SK-N-SH (cell line): ENCODE data around the gene PXN. TPM values are rescaled to one million over a fixed set of nuclear protein-coding genes. Genes with fewer than 3 reads are reported as not detected.

Experiments used
- CTCF ChIA-PET: fragments of 300-600, 350-600 bp; formaldehyde crosslinking; extraction: SDS; loops from one replicate; lab custom pipeline; 2021; lab: Yijun Ruan, JAX
- POLR2A ChIA-PET: fragments of 350-600 bp; sonication (Branson Sonifier 250); formaldehyde crosslinking; extraction: SDS; loops from one replicate; lab custom pipeline; 2020; ENCODE audit warnings: antibody characterized with exemption, inconsistent platforms; lab: Yijun Ruan, JAX
- DNase-seq: peaks from one replicate; pipeline ENCODE4 v3.0.0; 2012
- H2AFZ ChIP-seq: fragments of 200-600 bp; sonication (generic); 2 replicates; pipeline ENCODE4 v1.8.1; 2016; ENCODE audit warnings: antibody characterized with exemption, mild to moderate bottlenecking, low read depth
- H3F3A ChIP-seq: fragments of 200-600 bp; sonication (generic); replicated peaks from 2 replicates; pipeline ENCODE3; 2016; ENCODE audit warnings: antibody characterized with exemption, mild to moderate bottlenecking; ENCODE audit not compliant: insufficient read depth
- H3K27ac ChIP-seq, 2 experiments: fragments of 200-500 bp in 1 of 2; fragments of 200-600 bp in 1 of 2; sonication (Bioruptor generic) in 1 of 2; sonication (generic), shearing (Covaris generic) in 1 of 2; 2 replicates each; pipeline versions ENCODE4 v1.5.1 to v1.6.1; 2014 to 2016; ENCODE audit warnings: low read depth in 2 of 2, inconsistent platforms in 1 of 2, low read length in 1 of 2, mild to moderate bottlenecking in 1 of 2, mixed read lengths in 1 of 2
- H3K27me3 ChIP-seq: fragments of 200-600 bp; sonication (generic), shearing (Covaris generic); 2 replicates; pipeline ENCODE4 v1.6.1; 2016; ENCODE audit warnings: mixed run types; ENCODE audit not compliant: insufficient read depth
- H3K36me3 ChIP-seq, 2 experiments: fragments of 200-500 bp in 1 of 2; fragments of 200-600 bp in 1 of 2; sonication (Bioruptor generic) in 1 of 2; sonication (generic) in 1 of 2; replicated peaks in 1 of 2; 2 replicates each; pipeline versions ENCODE3 to v1.5.1; 2014 to 2016; ENCODE audit warnings: low read length in 1 of 2, mild to moderate bottlenecking in 1 of 2; ENCODE audit not compliant: insufficient read depth in 2 of 2, control insufficient read depth in 1 of 2
- H3K4me1 ChIP-seq, 2 experiments: fragments of 200-500 bp in 1 of 2; fragments of 200-600 bp in 1 of 2; sonication (Bioruptor generic) in 1 of 2; sonication (generic), shearing (Covaris generic) in 1 of 2; 2 replicates each; pipeline versions ENCODE4 v1.5.1 to v1.6.1; 2014 to 2016; ENCODE audit warnings: low read depth in 1 of 2, low read length in 1 of 2, mixed run types in 1 of 2; ENCODE audit not compliant: insufficient read depth in 2 of 2, control insufficient read depth in 1 of 2
- H3K4me2 ChIP-seq: fragments of 200-600 bp; sonication (generic), shearing (Covaris generic); 2 replicates; pipeline ENCODE4 v1.6.1; 2017; ENCODE audit warnings: mixed run types
- H3K4me3 ChIP-seq, 2 experiments: fragments of 200-500 bp in 1 of 2; fragments of 200-600 bp in 1 of 2; sonication (Bioruptor generic) in 1 of 2; sonication (generic), shearing (Covaris generic) in 1 of 2; 2 replicates each; pipeline versions ENCODE4 v1.5.1 to v1.8.1; 2014 to 2016; ENCODE audit warnings: low read depth in 2 of 2, inconsistent platforms in 1 of 2, low read length in 1 of 2, mild to moderate bottlenecking in 1 of 2, mixed read lengths in 1 of 2, moderate library complexity in 1 of 2
- H3K79me2 ChIP-seq: fragments of 200-600 bp; sonication (generic); 2 replicates; pipeline ENCODE4 v1.8.1; 2017; ENCODE audit warnings: mild to moderate bottlenecking; ENCODE audit not compliant: insufficient read depth
- H3K9ac ChIP-seq: fragments of 200-600 bp; sonication (generic); 2 replicates; pipeline ENCODE4 v1.6.1; 2017; ENCODE audit warnings: mixed run types
- H3K9me2 ChIP-seq: fragments of 200-600 bp; sonication (generic); 2 replicates; pipeline ENCODE4 v1.6.1; 2017; ENCODE audit warnings: mixed run types
- H3K9me3 ChIP-seq: fragments of 200-600 bp; sonication (generic); 2 replicates; pipeline ENCODE4 v1.6.1; 2017; ENCODE audit warnings: mixed run types, mild to moderate bottlenecking, moderate library complexity
- H4K20me1 ChIP-seq: fragments of 200-600 bp; sonication (generic); 2 replicates; pipeline ENCODE4 v1.6.1; 2017; ENCODE audit warnings: mild to moderate bottlenecking, mixed run types; ENCODE audit not compliant: insufficient read depth
- CHD2 ChIP-seq: fragments of 150-350 bp; IDR thresholded peaks from 2 replicates; pipeline ENCODE4 v1.6.1; 2018; ENCODE audit warnings: low read length; ENCODE audit not compliant: partially characterized antibody
- CTCF ChIP-seq: fragments of 200-600 bp; sonication (generic); IDR thresholded peaks from 2 replicates; pipeline ENCODE4 v1.6.1; 2017; ENCODE audit warnings: antibody characterized with exemption, mild to moderate bottlenecking, moderate library complexity
- EZH2phosphoT487 ChIP-seq: fragments of 200-600 bp; sonication (generic); IDR thresholded peaks from 2 replicates; pipeline ENCODE4 v1.6.1; 2017; ENCODE audit warnings: low read depth, mixed run types, mild to moderate bottlenecking, antibody characterized with exemption, moderate library complexity, borderline replicate concordance
- FOSL2 ChIP-seq: IDR thresholded peaks from 2 replicates; pipeline ENCODE4 v1.4.0; 2012; ENCODE audit warnings: low read depth, mild to moderate bottlenecking, moderate library complexity, borderline replicate concordance
- FOXJ3 ChIP-seq: sonication (generic); formaldehyde crosslinking; IDR thresholded peaks from 2 replicates; pipeline ENCODE4 v1.5.1; 2020; ENCODE audit warnings: mild to moderate bottlenecking, missing genetic modification reagents
- FOXM1 ChIP-seq: IDR thresholded peaks from 2 replicates; pipeline ENCODE4 v1.4.0; 2012; ENCODE audit warnings: low read depth, mild to moderate bottlenecking
- GATA2 ChIP-seq: sonication (generic); formaldehyde crosslinking; IDR thresholded peaks from 2 replicates; pipeline ENCODE4 v1.5.0; 2020; ENCODE audit warnings: mild to moderate bottlenecking, missing genetic modification reagents
- IRF3 ChIP-seq: fragments of 150-350 bp; IDR thresholded peaks from 2 replicates; pipeline ENCODE4 v1.6.1; 2016; ENCODE audit warnings: mild to moderate bottlenecking, low read depth, low read length
- JUND ChIP-seq: IDR thresholded peaks from 2 replicates; pipeline ENCODE4 v1.4.0; 2012
- MAX ChIP-seq: IDR thresholded peaks from 2 replicates; pipeline ENCODE4 v1.4.0; 2012; ENCODE audit warnings: low read depth
- MXI1 ChIP-seq: IDR thresholded peaks from 2 replicates; pipeline ENCODE4 v1.6.1; 2012; ENCODE audit warnings: mild to moderate bottlenecking, low read depth, low read length, improper control_type of control experiment
- PBX3 ChIP-seq: IDR thresholded peaks from 2 replicates; pipeline ENCODE4; 2012
- RAD21 ChIP-seq: IDR thresholded peaks from 2 replicates; pipeline ENCODE4 v1.6.1; 2012; ENCODE audit warnings: mild to moderate bottlenecking, low read length
- RCOR1 ChIP-seq: fragments of 150-350 bp; IDR thresholded peaks from 2 replicates; pipeline ENCODE4 v1.6.1; 2017; ENCODE audit warnings: antibody characterized with exemption, low read length
- SMC3 ChIP-seq: IDR thresholded peaks from 2 replicates; pipeline ENCODE4 v1.6.1; 2012; ENCODE audit warnings: low read depth, low read length, improper control_type of control experiment
- TAF1 ChIP-seq: IDR thresholded peaks from 2 replicates; pipeline ENCODE4 v1.6.1; 2012; ENCODE audit warnings: low read depth, mild to moderate bottlenecking, low read length, moderate library complexity, borderline replicate concordance
- TCF12 ChIP-seq: IDR thresholded peaks from 2 replicates; pipeline ENCODE4 v1.4.0; 2012
- TEAD4 ChIP-seq: IDR thresholded peaks from 2 replicates; pipeline ENCODE4 v1.4.0; 2012; ENCODE audit warnings: mild to moderate bottlenecking, borderline replicate concordance; ENCODE audit not compliant: insufficient read depth
- USF1 ChIP-seq: IDR thresholded peaks from 2 replicates; pipeline ENCODE4 v1.4.0; 2012; ENCODE audit warnings: low read depth, borderline replicate concordance
- USF2 ChIP-seq: fragments of 150-350 bp; IDR thresholded peaks from 2 replicates; pipeline ENCODE4 v1.6.1; 2017; ENCODE audit warnings: antibody characterized with exemption, low read length, low read depth, borderline replicate concordance
- WGBS: methylation state at CpG from one replicate; pipeline ENCODE4 v1.1.6; 2017; ENCODE audit warnings: low lambda C conversion rate; 5-methylcytosine and 5-hydroxymethylcytosine counted together
- polyA plus RNA-seq, 3 experiments: library from polyadenylated mRNA; depleted of rRNA; stranded (reverse); fragments of >200 nt; gene quantifications; 2 replicates each; pipeline ENCODE4 v1.2.3, GENCODE V29; 2012

Gene PXN
- polyA plus RNA-seq, 1 of the 3 experiments (the other 2 are of a cell fraction) = 89.0 TPM

GRCh38 chr12:120225200-120225558 is 40.4 kb downstream of the PXN start:
- Histone ChIP-seq H3K4me1 (peaks cover 41 to 46% of the 10 kb centered on the region in 2 experiments), H3K27me3 (no peaks in the 10 kb centered on the region), H3K4me2 (peak overlapping the region; percentile 33; the same call in 1 of the 2 replicates), H4K20me1 (peaks cover 22% of the 10 kb centered on the region), H3F3A (peaks cover 20% of the 10 kb centered on the region), H3K9ac (no peak overlapping the region; the same call in 1 of the 2 replicates), H3K4me3 (no peak overlapping the region), H2AFZ (no peak overlapping the region), H3K9me3 (no peaks in the 10 kb centered on the region), H3K9me2 (no peaks in the 10 kb centered on the region), H3K36me3 (peaks cover 27 to 49% of the 10 kb centered on the region in 2 experiments), H3K27ac (peak overlapping the region in 1 of 2 experiments; percentile 58; a peak in 2 of 4 replicates), H3K79me2 (peaks cover 98% of the 10 kb centered on the region)
- TF ChIP-seq FOSL2 (no peak), EZH2phosphoT487 (no peak), MAX (no peak), USF1 (no peak), FOXM1 (no peak), RCOR1 (no peak), RAD21 (no peak), CTCF (no peak), CHD2 (no peak), MXI1 (no peak), TCF12 (no peak), JUND (no peak), TEAD4 (no peak), TAF1 (no peak), GATA2 (CRISPR knock-in tag) (no peak), PBX3 (no peak), FOXJ3 (CRISPR knock-in tag) (no peak), USF2 (no peak), IRF3 (no peak), SMC3 (no peak)
- DNase-seq = no peak
- WGBS = 94% methylated on average over 9 of the region's 9 CpGs
- CTCF ChIA-PET = interaction anchor here (0.9 to 18.6 kb wide), 6 partner anchors 15 to 77 kb away, joined by 3 to 618 read pairs (median 60); partner anchors contain the start of genes PXN, RNU4-1, RPLP0 and SIRT4
- POLR2A ChIA-PET = interaction anchor here (7.8 to 8.7 kb wide), 2 partner anchors 25 to 66 kb away, joined by 75 to 108 read pairs; partner anchors contain the start of genes RNU4-1, RNU4-2 and RPLP0
